Rectal smooth muscle tissue (tissue), 1 donor: ENCODE data around the gene TIMELESS.

Experiments
- H3K27ac ChIP-seq: one replicate; pipeline ENCODE4 v1.7.0; 2013; ENCODE audit warnings: low read depth, low read length, inconsistent platforms
- H3K27me3 ChIP-seq: one replicate; pipeline ENCODE4 v1.7.0; 2013; ENCODE audit warnings: low read length; ENCODE audit not compliant: control insufficient read depth, insufficient read depth
- H3K36me3 ChIP-seq: one replicate; pipeline ENCODE4 v1.7.0; 2013; ENCODE audit warnings: low read length; ENCODE audit not compliant: control insufficient read depth, insufficient read depth
- H3K4me1 ChIP-seq: one replicate; pipeline ENCODE4 v1.7.0; 2013; ENCODE audit warnings: low read length; ENCODE audit not compliant: control insufficient read depth, insufficient read depth
- H3K4me3 ChIP-seq: one replicate; pipeline ENCODE4 v1.7.0; 2013; ENCODE audit warnings: low read length
- H3K9ac ChIP-seq: one replicate; pipeline ENCODE4 v1.7.0; 2013; ENCODE audit warnings: low read length

Gene TIMELESS

DNA sequence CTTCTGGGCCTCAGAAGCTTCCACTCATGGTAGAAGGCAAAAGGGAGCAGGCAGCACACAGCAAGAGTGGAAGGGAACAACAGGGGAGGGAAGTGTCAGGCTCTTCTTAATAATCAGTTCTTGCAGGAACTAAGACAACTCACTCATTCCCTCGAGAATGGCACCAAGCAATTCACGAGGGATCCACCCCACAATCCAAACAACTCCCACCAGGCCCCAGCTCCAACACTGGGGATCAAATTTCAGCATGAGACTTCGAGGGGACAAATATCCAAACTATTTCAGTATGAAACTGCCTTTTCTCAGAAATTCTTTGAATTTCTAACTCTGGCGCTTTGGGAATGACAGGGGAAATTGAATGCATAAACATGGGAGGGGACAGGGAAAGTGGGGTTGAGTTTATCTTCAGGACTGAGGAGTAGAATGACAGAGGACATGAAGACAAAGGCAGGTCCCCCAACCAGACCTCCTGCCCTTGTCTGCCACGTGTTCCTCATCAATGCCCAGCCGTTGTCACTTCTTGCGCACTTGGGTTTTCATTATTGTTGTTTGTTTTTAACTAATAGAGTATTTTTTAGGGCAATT lies 62.0 kb downstream of the TIMELESS start:
- Histone ChIP-seq H3K4me3 (no peak overlapping the region), H3K9ac (no peak overlapping the region), H3K36me3 (no peaks in the 10 kb centered on the region), H3K27ac (no peak overlapping the region), H3K4me1 (no peaks in the 10 kb centered on the region), H3K27me3 (no peaks in the 10 kb centered on the region)

GRCh38 chr12:56385873-56386272 lies 63.4 kb downstream of the TIMELESS start:
- Histone ChIP-seq H3K4me3 (no peak overlapping the region), H3K27ac (no peak overlapping the region), H3K27me3 (no peaks in the 10 kb centered on the region), H3K36me3 (no peaks in the 10 kb centered on the region), H3K4me1 (no peaks in the 10 kb centered on the region), H3K9ac (no peak overlapping the region)

DNA sequence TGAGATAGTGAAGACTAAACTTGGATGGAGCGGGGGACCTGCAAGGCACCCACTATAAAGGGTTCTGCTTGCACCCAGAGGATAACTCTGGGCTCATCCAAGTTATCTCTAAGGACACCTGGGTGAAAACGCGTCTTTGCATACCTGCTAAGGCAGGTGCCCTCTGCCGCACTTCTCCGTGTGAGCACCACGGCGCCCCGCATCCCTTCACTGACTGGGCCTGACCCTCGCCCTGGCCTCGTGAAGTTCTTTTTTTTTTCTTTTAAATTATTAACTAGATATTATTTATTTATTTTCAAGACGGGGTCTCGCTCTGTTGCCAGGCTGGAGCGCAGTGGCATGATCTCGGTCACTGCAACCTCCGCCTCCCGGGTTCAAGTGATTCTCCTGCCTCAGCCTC lies 66.6 kb downstream of the TIMELESS start:
- Histone ChIP-seq H3K4me1 (no peaks in the 10 kb centered on the region), H3K27me3 (no peaks in the 10 kb centered on the region), H3K36me3 (no peaks in the 10 kb centered on the region), H3K4me3 (no peak overlapping the region), H3K9ac (no peak overlapping the region), H3K27ac (no peak overlapping the region)

GRCh38 chr12:56377989-56378316 lies 71.3 kb downstream of the TIMELESS start:
- no peak overlapping the region for H3K9ac ChIP-seq
- no peaks in the 10 kb centered on the region for H3K4me1 ChIP-seq
- H3K27ac ChIP-seq = no peak overlapping the region
- H3K4me3 ChIP-seq = no peak overlapping the region
- H3K27me3 ChIP-seq = no peaks in the 10 kb centered on the region
- H3K36me3 ChIP-seq = no peaks in the 10 kb centered on the region

DNA sequence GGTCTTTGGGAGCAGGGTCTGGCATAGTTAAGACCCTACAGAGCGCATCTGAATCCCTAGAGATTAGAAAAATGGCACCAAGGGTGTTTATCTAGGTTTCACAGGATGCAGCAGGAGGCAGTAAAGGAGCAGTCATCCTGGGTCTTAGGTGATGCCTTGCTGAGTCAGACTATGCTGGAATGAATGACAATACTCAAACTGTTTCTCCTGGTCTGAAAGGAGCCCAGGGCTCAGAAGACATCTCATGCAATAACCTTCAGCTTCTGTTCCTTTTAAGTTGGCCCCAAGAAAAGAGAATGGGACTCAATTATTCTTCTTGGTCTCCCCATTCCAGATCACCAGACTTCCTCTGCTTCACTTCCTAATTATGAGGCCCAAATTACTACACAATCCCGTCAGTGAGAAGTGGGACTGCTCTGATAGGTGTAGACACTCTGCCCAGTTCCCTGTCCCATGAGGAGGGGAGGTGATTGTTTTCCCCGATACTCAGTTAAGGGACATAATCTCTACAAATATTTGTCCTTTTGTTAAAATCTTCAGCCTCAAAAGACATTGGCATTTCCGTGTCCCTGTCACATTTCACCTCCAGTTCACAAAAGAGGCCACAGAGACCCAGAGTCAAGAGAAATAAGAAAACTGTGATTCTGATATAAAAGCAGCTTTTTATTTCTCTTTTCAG lies 71.8 kb downstream of the TIMELESS start:
- no peak overlapping the region for H3K9ac ChIP-seq
- H3K27me3 ChIP-seq = no peaks in the 10 kb centered on the region
- H3K4me1 ChIP-seq = no peaks in the 10 kb centered on the region
- H3K27ac ChIP-seq = no peak overlapping the region
- no peaks in the 10 kb centered on the region for H3K36me3 ChIP-seq
- no peak overlapping the region for H3K4me3 ChIP-seq

- no peak overlapping the region for H3K9ac ChIP-seq
- no peak overlapping the region for H3K27ac ChIP-seq
- H3K4me3 ChIP-seq = no peak overlapping the region
- H3K36me3 ChIP-seq = no peaks in the 10 kb centered on the region
- no peaks in the 10 kb centered on the region for H3K4me1 ChIP-seq
- H3K27me3 ChIP-seq = no peaks in the 10 kb centered on the region
Measured at GRCh38 chr12:56375598-56376434, 73.4 kb downstream of the TIMELESS start.

DNA sequence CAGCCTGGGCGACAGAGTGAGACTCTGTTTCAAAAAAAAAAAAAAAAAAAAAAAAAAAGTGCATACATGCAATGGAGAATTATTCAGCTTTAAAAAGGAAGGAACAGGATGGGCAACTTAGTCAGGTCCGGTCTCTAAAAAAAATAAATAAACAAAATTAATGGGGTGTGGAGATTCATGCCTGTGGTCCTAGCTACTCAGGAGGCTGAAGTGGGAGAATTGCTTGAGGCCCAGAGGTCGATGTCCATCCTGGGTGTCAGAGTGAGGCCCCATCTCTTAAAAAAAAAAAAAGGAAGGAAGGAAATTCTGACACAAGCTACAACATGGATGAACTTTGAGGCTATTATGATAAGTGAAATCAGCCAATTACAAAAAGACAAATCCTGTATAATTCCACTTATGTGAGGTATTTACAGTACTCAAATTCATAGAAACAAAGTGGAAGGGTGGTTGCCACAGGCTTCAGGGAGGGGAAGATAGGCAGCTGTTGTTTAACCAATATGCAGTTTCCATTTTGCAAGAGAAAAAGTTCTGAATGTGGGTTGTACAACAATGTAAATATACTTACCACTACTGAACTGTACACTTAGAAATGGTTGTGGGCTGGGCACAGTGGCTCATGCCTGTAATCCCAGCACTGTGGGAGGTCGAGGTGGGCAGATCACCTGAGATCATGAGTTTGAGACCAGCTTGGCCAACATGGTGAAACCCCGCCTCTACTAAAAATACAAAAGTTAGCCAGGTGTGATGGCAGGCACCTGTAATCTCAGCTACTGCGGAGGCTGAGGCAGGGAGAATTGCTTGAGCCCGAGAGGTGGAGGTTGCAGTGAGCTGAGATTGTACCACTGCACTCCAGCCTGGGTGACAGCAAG lies 74.3 kb downstream of the TIMELESS start:
- no peak overlapping the region for H3K4me3 ChIP-seq
- H3K36me3 ChIP-seq = no peaks in the 10 kb centered on the region
- no peak overlapping the region for H3K27ac ChIP-seq
- H3K27me3 ChIP-seq = no peaks in the 10 kb centered on the region
- no peak overlapping the region for H3K9ac ChIP-seq
- no peaks in the 10 kb centered on the region for H3K4me1 ChIP-seq

DNA sequence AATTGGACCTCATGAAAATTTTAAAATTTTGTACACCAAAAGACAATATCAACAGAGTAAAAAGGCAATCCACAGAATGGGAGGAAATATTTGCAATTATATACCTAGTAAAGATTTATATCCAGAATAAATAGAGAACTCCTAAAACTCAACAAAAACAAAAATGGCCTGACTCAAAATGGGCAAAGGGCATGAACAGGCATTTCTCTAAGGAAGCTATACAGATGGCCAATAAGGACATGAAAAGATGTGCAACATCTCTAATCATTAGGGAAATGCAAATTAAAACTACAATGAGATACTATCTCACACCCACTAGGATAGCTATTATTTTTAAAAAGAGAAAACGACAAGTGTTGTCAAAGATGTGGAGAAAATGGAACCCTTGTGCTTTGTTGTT lies 75.7 kb downstream of the TIMELESS start:
- Histone ChIP-seq H3K27me3 (no peaks in the 10 kb centered on the region), H3K9ac (no peak overlapping the region), H3K4me3 (no peak overlapping the region), H3K4me1 (no peaks in the 10 kb centered on the region), H3K27ac (no peak overlapping the region), H3K36me3 (no peaks in the 10 kb centered on the region)

GRCh38 chr12:56366948-56367347 lies 82.3 kb downstream of the TIMELESS start:
- H3K27ac ChIP-seq = no peak overlapping the region
- no peaks in the 10 kb centered on the region for H3K27me3 ChIP-seq
- no peak overlapping the region for H3K9ac ChIP-seq
- no peak overlapping the region for H3K4me3 ChIP-seq
- H3K36me3 ChIP-seq = no peaks in the 10 kb centered on the region
- no peaks in the 10 kb centered on the region for H3K4me1 ChIP-seq
